ENCODE measurements around the gene AGR2.
"Not testable (repeated sequence)": the region's sequence is repeated elsewhere in the genome, so short reads cannot be mapped to it uniquely, and the experiment has no call there.

AGR2 gene

GRCh38 chr7:16804674-16805439, at the start of gene AGR2:
Gene AGR2 (minus strand): TSS chr7:16804999. CDS start chr7:16801796, 3,203 bp downstream.
- H3K4me1 ChIP-seq (ENCODE audit: control insufficient read depth, insufficient read depth, low read length): no peaks in the 10 kb centered on the region
- H3K9me3 ChIP-seq (ENCODE audit: control insufficient read depth, low read length): no peaks in the 10 kb centered on the region
- H3K4me3 ChIP-seq (ENCODE audit: low read length): no peak within 1 kb of the TSS
- no peaks in the 10 kb centered on the region for H3K27me3 ChIP-seq (replicated peaks; ENCODE audit: control insufficient read depth, insufficient read depth, low read length)
- DNase-seq (ENCODE audit: low read depth): no peak
- H3K9ac ChIP-seq (ENCODE audit: low read length): no peak within 1 kb of the TSS
- no peaks in the 10 kb centered on the region for H3K36me3 ChIP-seq (ENCODE audit: control insufficient read depth, insufficient read depth, low read length, severe bottlenecking)

GRCh38 chr7:16853189-16853588, 48.4 kb upstream of the AGR2 start:
- H3K9ac ChIP-seq (ENCODE audit: low read length); H3K4me1 ChIP-seq (ENCODE audit: control insufficient read depth, insufficient read depth, low read length); H3K9me3 ChIP-seq (ENCODE audit: control insufficient read depth, low read length); DNase-seq (ENCODE audit: low read depth); H3K27me3 ChIP-seq (replicated peaks; ENCODE audit: control insufficient read depth, insufficient read depth, low read length); H3K36me3 ChIP-seq (ENCODE audit: control insufficient read depth, insufficient read depth, low read length, severe bottlenecking); H3K4me3 ChIP-seq (ENCODE audit: low read length): not testable (repeated sequence)

GRCh38 chr7:16851829-16852228, 47.0 kb upstream of the AGR2 start:
- no peak overlapping the region for H3K9ac ChIP-seq (ENCODE audit: low read length)
- H3K36me3 ChIP-seq (ENCODE audit: control insufficient read depth, insufficient read depth, low read length, severe bottlenecking): no peaks in the 10 kb centered on the region
- DNase-seq (ENCODE audit: low read depth): no peak
- no peaks in the 10 kb centered on the region for H3K9me3 ChIP-seq (ENCODE audit: control insufficient read depth, low read length)
- no peaks in the 10 kb centered on the region for H3K27me3 ChIP-seq (replicated peaks; ENCODE audit: control insufficient read depth, insufficient read depth, low read length)
- H3K4me1 ChIP-seq (ENCODE audit: control insufficient read depth, insufficient read depth, low read length): no peaks in the 10 kb centered on the region
- no peak overlapping the region for H3K4me3 ChIP-seq (ENCODE audit: low read length)

GRCh38 chr7:16850614-16851466, 46.0 kb upstream of the AGR2 start:
- no peak overlapping the region for H3K9ac ChIP-seq (ENCODE audit: low read length)
- H3K4me1 ChIP-seq (ENCODE audit: control insufficient read depth, insufficient read depth, low read length): no peaks in the 10 kb centered on the region
- no peaks in the 10 kb centered on the region for H3K9me3 ChIP-seq (ENCODE audit: control insufficient read depth, low read length)
- H3K36me3 ChIP-seq (ENCODE audit: control insufficient read depth, insufficient read depth, low read length, severe bottlenecking): no peaks in the 10 kb centered on the region
- H3K27me3 ChIP-seq (replicated peaks; ENCODE audit: control insufficient read depth, insufficient read depth, low read length): no peaks in the 10 kb centered on the region
- no peak for DNase-seq (ENCODE audit: low read depth)
- no peak overlapping the region for H3K4me3 ChIP-seq (ENCODE audit: low read length)

- Histone ChIP-seq H3K9me3 (ENCODE audit: control insufficient read depth, low read length) (no peaks in the 10 kb centered on the region), H3K4me1 (ENCODE audit: control insufficient read depth, insufficient read depth, low read length) (no peaks in the 10 kb centered on the region), H3K4me3 (ENCODE audit: low read length) (no peak overlapping the region), H3K9ac (ENCODE audit: low read length) (no peak overlapping the region), H3K27me3 (replicated peaks; ENCODE audit: control insufficient read depth, insufficient read depth, low read length) (no peaks in the 10 kb centered on the region), H3K36me3 (ENCODE audit: control insufficient read depth, insufficient read depth, low read length, severe bottlenecking) (no peaks in the 10 kb centered on the region)
- DNase-seq (ENCODE audit: low read depth): no peak
Observed at GRCh38 chr7:16849296-16850148, 44.7 kb upstream of the AGR2 start.

GRCh38 chr7:16847381-16847860, 42.6 kb upstream of the AGR2 start:
- DNase-seq (ENCODE audit: low read depth): peak; percentile 60

GRCh38 chr7:16846601-16847165, 41.9 kb upstream of the AGR2 start:
- Histone ChIP-seq H3K36me3 (ENCODE audit: control insufficient read depth, insufficient read depth, low read length, severe bottlenecking) (no peaks in the 10 kb centered on the region), H3K4me1 (ENCODE audit: control insufficient read depth, insufficient read depth, low read length) (no peaks in the 10 kb centered on the region), H3K4me3 (ENCODE audit: low read length) (no peak overlapping the region), H3K9me3 (ENCODE audit: control insufficient read depth, low read length) (no peaks in the 10 kb centered on the region), H3K9ac (ENCODE audit: low read length) (no peak overlapping the region), H3K27me3 (replicated peaks; ENCODE audit: control insufficient read depth, insufficient read depth, low read length) (no peaks in the 10 kb centered on the region)
- no peak for DNase-seq (ENCODE audit: low read depth)

More at GRCh38 chr7:16847381-16847860, 42.6 kb upstream of the AGR2 start:
- no peaks in the 10 kb centered on the region for H3K9me3 ChIP-seq (ENCODE audit: control insufficient read depth, low read length)
- H3K9ac ChIP-seq (ENCODE audit: low read length): no peak overlapping the region
- no peaks in the 10 kb centered on the region for H3K36me3 ChIP-seq (ENCODE audit: control insufficient read depth, insufficient read depth, low read length, severe bottlenecking)
- H3K4me1 ChIP-seq (ENCODE audit: control insufficient read depth, insufficient read depth, low read length): no peaks in the 10 kb centered on the region
- no peaks in the 10 kb centered on the region for H3K27me3 ChIP-seq (replicated peaks; ENCODE audit: control insufficient read depth, insufficient read depth, low read length)
- H3K4me3 ChIP-seq (ENCODE audit: low read length): no peak overlapping the region

- no peak overlapping the region for H3K4me3 ChIP-seq (ENCODE audit: low read length)
- no peak overlapping the region for H3K9ac ChIP-seq (ENCODE audit: low read length)
- DNase-seq (ENCODE audit: low read depth): no peak
- H3K36me3 ChIP-seq (ENCODE audit: control insufficient read depth, insufficient read depth, low read length, severe bottlenecking): no peaks in the 10 kb centered on the region
- H3K27me3 ChIP-seq (replicated peaks; ENCODE audit: control insufficient read depth, insufficient read depth, low read length): no peaks in the 10 kb centered on the region
- H3K4me1 ChIP-seq (ENCODE audit: control insufficient read depth, insufficient read depth, low read length): no peaks in the 10 kb centered on the region
- no peaks in the 10 kb centered on the region for H3K9me3 ChIP-seq (ENCODE audit: control insufficient read depth, low read length)
Observed at GRCh38 chr7:16845746-16846145, 40.9 kb upstream of the AGR2 start.

- DNase-seq (ENCODE audit: low read depth): peak; percentile 46
- Histone ChIP-seq H3K27me3 (replicated peaks; ENCODE audit: control insufficient read depth, insufficient read depth, low read length) (no peaks in the 10 kb centered on the region), H3K36me3 (ENCODE audit: control insufficient read depth, insufficient read depth, low read length, severe bottlenecking) (no peaks in the 10 kb centered on the region), H3K9ac (ENCODE audit: low read length) (no peak overlapping the region), H3K9me3 (ENCODE audit: control insufficient read depth, low read length) (no peaks in the 10 kb centered on the region), H3K4me3 (ENCODE audit: low read length) (no peak overlapping the region), H3K4me1 (ENCODE audit: control insufficient read depth, insufficient read depth, low read length) (peaks cover 10% of the 10 kb centered on the region)
Observed at GRCh38 chr7:16841681-16842080, 36.9 kb upstream of the AGR2 start.

- no peak overlapping the region for H3K9ac ChIP-seq (ENCODE audit: low read length)
- H3K4me1 ChIP-seq (ENCODE audit: control insufficient read depth, insufficient read depth, low read length): peaks cover 10% of the 10 kb centered on the region
- no peaks in the 10 kb centered on the region for H3K27me3 ChIP-seq (replicated peaks; ENCODE audit: control insufficient read depth, insufficient read depth, low read length)
- H3K36me3 ChIP-seq (ENCODE audit: control insufficient read depth, insufficient read depth, low read length, severe bottlenecking): no peaks in the 10 kb centered on the region
- no peaks in the 10 kb centered on the region for H3K9me3 ChIP-seq (ENCODE audit: control insufficient read depth, low read length)
- no peak overlapping the region for H3K4me3 ChIP-seq (ENCODE audit: low read length)
- DNase-seq (ENCODE audit: low read depth): no peak
Observed at GRCh38 chr7:16840094-16840493, 35.3 kb upstream of the AGR2 start.
